Limb (tissue), 2 donors: Measurements from ENCODE around the gene RBM23.
"Not testable (repeated sequence)": the region's sequence is repeated elsewhere in the genome, so short reads cannot be mapped to it uniquely, and the experiment has no call there.

Source experiments
- DNase-seq, 2 donors: peaks; one replicate each; pipeline ENCODE4 v3.0.0-alpha.2; 2016; ENCODE audit errors: extremely low spot score in 2 of 2

Gene RBM23

DNA sequence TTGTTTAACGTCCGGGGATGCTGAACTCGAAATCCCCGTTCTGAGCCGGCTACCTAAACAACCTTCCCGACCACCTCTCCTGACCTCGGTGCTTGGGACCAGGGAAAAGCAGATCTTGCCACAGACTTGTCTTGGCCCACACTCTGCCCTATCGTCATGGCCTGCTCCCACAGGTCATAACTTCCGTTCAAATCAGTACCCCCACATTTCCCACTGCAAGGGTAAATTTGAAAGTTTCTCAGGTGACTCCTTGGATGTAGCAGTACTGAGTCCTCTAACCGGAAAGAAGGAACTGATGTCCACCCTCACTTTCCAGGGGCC is 612 bp upstream of the RBM23 start:
- DNase-seq: no peak

DNA sequence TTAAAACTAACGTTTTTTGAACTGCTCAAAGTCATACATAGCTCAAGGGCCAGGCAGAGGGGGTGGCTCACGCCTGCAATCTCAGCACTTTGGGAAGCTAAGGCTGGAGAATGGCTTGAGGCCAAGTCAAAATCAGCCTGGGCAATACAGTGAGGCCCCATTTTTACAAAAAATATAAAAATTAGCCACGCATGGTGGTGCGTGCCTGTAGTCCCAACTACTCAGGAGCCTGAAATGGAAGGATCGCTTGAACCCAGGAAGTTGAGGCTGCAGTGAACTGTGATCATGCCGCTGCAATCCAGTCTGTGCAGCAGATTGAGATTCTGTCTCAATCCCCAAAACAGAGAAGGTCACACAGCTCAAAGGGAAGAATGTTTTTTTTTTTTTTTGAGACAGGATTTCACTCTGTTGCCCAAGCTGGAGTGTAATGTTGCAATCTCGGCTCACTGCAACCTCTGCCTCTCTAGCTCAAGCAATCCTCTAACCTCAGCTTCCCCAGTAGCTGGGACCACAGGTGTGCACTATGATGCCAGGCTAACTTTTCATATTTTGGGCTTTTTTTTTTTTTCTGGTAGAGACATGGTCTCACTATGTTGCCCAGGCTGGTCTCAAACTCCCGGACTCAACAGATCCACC is 2.9 kb downstream of the RBM23 start:
- no peak for DNase-seq

DNA sequence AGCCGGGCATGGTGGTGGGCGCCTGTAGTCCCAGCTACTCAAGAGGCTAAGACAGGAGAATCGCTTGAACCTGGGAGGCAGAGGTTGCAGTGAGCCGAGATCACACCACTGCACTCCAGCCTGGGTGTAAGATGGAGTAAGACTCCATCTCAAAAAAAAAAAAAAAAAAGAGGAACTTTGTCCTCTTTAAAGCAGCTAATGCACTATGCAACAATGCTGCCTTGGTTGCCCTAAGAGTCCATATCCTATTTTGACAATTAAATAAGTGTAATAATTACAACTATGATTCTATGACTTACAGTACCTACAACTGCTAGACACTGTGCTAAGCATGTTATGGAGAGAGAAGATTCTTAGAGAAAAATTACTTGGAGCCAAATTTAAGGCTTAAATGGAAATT is 4.1 kb downstream of the RBM23 start:
- DNase-seq: not testable (repeated sequence)

DNA sequence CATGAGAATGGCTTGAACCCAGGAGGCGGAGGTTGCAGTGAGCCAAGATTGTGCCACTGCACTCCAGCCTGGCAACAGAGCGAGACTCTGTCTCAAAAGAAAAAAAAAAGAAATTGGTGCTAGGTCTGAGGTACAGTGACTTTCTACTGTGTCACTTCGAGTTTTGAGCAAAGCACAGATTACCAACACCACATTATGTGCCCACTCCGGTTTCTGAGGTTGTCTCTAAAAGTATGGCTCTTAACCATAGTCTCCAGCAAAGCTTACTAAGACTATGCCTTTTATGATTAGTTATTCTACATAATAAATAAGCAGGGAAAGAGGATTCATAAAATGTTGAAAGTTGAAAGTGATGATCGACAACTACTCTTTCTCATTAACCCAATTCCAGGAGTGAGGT is 8.0 kb downstream of the RBM23 start:
- DNase-seq: no peak

DNA sequence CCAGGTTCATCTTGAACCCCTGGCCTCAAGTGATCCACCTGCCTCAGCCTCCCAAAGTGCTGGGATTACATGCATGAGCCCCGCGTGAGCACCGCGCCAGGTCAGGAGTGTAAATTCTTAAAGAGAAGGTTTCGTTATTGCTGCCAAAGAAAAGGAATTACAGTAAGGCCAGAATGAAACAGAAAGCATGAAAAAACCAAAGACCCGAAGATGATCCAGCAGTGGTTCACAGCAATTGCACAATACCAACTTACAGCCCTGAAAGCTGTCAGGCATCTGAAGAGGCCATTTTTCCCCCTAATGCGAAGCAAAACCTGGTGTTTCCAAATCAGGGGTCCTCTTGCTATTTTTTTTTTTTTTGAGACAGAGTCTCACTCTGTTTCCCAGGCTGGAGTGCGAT is 10.3 kb downstream of the RBM23 start:
- DNase-seq: no peak

- no peak for DNase-seq
Measured at GRCh38 chr14:22907429-22907828, 11.5 kb downstream of the RBM23 start.

GRCh38 chr14:22906073-22906472 is 12.9 kb downstream of the RBM23 start:
- no peak for DNase-seq

DNA sequence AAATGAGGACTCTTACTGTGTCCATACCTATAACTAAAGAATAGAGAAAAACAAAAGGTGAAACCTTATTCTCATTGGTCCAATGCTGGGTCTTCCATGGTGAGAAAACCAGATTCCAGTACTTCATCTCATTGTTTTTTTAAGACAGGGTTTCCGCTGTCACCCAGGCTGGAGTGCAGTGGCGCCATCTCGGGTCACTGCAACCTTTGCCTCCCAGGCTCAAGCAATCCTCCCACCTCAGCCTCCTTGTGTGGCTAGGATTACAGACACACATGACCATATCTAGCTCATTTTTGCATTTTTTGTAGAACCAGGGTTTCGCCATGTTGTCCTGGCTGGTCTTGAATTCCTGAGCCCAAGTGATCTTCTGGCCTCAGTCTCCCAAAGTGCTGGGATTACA is 13.3 kb downstream of the RBM23 start:
- DNase-seq: no peak

GRCh38 chr14:22903742-22904087 is 15.2 kb downstream of the RBM23 start:
- no peak for DNase-seq

GRCh38 chr14:22901799-22902198 is 17.1 kb downstream of the RBM23 start:
- DNase-seq: no peak

GRCh38 chr14:22900081-22900799 is 18.7 kb downstream of the RBM23 start:
- DNase-seq: peak; percentile 58 to 78

DNA sequence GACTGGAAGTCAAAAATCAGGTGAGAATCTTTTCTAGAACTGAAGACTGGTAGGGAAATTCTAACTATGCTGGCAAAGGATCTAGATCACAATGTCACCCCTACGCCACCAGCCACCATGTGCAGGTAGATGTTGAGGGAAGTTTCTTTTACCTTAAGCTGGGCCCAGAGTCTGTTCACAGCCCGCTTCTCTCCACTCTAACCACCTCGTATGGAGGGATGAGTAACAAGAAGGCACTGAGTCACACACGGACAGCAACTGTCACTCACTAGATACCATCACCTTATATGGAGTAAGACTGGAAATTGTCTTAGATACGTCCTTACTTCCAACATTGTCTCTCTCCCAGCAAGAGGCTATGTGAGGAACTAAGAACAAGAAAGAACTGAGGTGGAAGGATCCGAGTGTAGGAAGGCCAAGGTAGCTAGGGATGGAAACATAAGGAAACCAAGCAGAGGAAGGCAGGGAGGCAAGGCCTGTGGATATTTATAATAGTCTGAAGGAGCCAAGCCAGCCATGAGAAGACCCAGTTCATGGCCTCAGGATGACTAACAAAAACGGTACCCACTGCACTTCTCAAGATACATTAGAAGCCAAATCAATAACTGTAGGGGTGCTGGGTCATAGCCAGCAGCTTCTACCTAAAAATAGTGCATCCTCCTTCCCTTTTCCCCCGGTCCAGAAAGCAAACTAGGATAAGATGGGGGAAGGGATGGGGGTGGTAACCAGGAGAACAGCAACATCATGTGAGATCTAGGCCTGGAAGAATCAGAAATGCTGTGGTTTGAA is 20.5 kb downstream of the RBM23 start:
- DNase-seq: no peak

DNA sequence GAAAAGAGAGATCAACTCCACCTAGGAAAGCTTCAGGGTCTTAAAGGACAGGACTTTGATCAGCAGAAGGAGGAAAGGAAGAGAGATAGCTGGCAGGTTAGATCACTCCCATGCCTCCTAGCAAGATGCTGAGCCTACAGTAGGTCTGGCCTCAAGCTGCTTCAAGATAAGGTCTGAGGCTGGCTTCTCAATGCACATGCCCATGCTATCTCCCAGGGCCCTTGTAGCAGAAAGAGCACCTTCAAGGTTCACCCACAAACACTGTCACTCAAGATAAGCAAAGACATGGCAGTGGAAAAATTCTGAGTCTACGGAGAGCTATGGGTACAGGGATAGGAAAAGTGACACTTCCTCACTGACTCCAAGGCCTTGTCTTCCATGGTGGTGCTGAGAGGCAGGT is 21.6 kb downstream of the RBM23 start:
- DNase-seq: no peak

DNA sequence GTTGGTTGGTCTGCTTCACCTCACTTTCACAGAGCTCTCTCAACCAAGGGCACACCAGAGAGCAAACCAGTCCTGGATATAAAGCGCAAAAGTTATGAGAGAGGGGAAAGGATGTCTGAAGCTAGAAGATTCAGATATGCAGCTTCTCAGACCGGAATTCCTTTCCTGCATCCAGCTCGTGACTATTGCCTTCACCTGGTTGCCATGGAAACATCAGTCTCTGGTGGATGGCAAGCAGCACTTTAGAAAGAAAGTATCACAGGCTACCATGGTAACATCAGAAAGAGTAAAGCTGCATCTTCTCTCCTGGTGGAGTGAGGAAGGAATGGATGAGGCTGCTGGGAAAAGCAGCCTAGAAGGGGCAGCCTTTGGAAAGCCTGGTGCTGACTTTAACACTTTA is 22.2 kb downstream of the RBM23 start:
- no peak for DNase-seq

- no peak for DNase-seq
Measured at GRCh38 chr14:22896356-22896755, 22.6 kb downstream of the RBM23 start.

GRCh38 chr14:22895402-22895801 is 23.5 kb downstream of the RBM23 start:
- no peak for DNase-seq

GRCh38 chr14:22893706-22894105 is 25.2 kb downstream of the RBM23 start:
- DNase-seq: no peak

DNA sequence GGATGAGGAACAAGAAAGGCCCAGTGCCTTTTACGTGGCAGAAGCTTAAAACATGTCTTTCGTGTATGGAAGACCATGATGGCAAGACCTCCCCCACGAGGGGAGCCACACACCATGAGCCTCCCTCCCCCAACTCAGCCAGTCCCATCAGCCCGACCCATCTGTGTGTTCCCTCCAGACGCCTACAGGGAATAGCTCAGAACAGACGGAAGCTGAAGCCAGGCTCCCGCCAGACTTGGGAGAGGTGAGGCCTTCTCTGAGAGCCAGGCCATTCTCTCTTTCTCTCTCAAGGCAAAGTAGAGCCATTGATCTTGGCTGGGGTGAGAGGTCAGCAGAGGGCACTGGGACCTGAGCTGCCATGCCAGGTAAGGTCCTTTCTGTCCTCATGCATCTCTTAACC is 26.5 kb downstream of the RBM23 start:
- DNase-seq: no peak

- no peak for DNase-seq
Measured at GRCh38 chr14:22890416-22890815, 28.5 kb downstream of the RBM23 start.

DNA sequence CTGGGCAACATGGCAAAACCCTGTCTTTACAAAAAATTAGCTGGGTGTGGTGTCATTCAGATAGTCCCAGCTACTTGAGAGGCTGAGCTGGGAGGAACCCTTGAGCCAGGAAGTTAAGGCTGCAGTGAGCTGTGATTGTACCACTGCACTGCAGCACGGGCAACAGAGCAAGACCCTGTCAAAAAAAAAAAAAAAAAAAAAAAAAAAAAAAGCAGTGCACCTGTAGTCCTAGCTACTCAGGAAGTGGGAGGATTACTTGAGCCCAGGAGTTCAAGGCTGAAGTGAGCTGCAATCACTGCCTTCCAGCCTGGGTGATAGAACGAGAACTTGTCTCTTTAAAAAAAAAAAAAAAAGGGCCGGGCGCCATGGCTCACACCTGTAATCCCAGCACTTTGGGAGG is 30.3 kb downstream of the RBM23 start:
- DNase-seq: no peak

GRCh38 chr14:22887990-22888378 is 31.0 kb downstream of the RBM23 start:
- DNase-seq: peak in 1 of 2 donors; percentile 56

DNA sequence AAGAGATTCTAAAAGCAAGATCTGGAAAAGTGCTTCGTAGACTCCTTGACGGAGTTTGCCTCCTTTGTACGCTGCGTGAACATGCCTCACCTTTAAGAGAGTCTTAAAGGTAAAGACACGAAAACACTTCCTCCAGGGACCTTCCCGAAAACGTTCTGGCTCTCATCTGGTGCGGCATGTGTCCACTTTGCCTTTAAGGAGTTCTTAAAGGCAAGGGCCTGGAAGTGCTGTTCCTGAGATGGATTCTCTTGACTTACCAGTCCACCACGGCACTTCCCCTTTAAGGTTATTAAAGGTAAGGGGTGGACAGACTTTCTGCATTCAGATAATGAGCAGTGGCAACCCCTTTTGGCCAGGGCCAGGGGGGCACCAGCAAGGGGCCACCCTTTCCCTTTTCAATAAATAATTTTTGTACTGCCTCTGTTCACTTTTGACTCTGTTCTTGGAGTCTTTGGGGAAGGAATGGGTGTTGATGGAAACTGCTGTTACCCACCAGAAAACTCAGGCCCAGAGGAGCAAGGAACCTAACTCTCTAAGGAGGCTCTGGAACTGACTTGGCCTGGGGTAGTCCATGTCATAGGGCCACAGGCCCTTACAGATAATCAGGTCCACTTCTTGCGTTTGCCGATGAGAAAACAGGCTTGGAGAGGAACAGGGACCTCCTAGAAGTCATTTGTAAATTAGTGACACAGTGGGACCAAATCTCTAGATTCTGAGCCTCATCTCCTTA is 31.5 kb downstream of the RBM23 start:
- peak; percentile 76 to 85 for DNase-seq
